ENCODE measurements around the gene NLRC3. TPM values are rescaled to one million over a fixed set of nuclear protein-coding genes. Genes with fewer than 3 reads are reported as not detected.
A peak's percentile ranks its signal among the peaks of the same experiment; 100 is the strongest.
"Not testable (repeated sequence)": the region's sequence is repeated elsewhere in the genome, so short reads cannot be mapped to it uniquely, and the experiment has no call there.

Gene NLRC3
- total RNA-seq, 1 donor from 2014 or later, result 0.12 TPM

- no peak for TF ChIP-seq CTCF (IDR thresholded peaks at IDR 0.05)
- Mint-ChIP-seq H3K4me3 (ENCODE audit: unreplicated experiment) (no peak overlapping the region), H3K9me3 (ENCODE audit: low read depth) (no peaks in the 10 kb centered on the region), H3K27me3 (ENCODE audit: low read depth) (no peaks in the 10 kb centered on the region), H3K36me3 (ENCODE audit: low read depth) (peaks cover 12% of the 10 kb centered on the region), H3K4me1 (ENCODE audit: low read depth) (peaks cover 26% of the 10 kb centered on the region), H3K27ac (ENCODE audit: unreplicated experiment) (no peak overlapping the region)
- DNase-seq (ENCODE audit: low spot score), result peak; percentile 37
These were observed 73.7 kb downstream of the NLRC3 start for GRCh38 chr16:3503523-3503922.

- DNase-seq (ENCODE audit: low spot score), result peak; percentile 19
- peak overlapping the region; percentile 80 for H3K27ac Mint-ChIP-seq (ENCODE audit: unreplicated experiment)
- no peaks in the 10 kb centered on the region for H3K9me3 Mint-ChIP-seq (ENCODE audit: low read depth)
- peak overlapping the region; percentile 92 for H3K4me3 Mint-ChIP-seq (ENCODE audit: unreplicated experiment)
- no peaks in the 10 kb centered on the region for H3K27me3 Mint-ChIP-seq (ENCODE audit: low read depth)
- H3K36me3 Mint-ChIP-seq (ENCODE audit: low read depth), result peaks cover 5% of the 10 kb centered on the region
- peaks cover 26% of the 10 kb centered on the region for H3K4me1 Mint-ChIP-seq (ENCODE audit: low read depth)
- no peak for TF ChIP-seq CTCF (IDR thresholded peaks at IDR 0.05)
These were observed 75.3 kb downstream of the NLRC3 start for GRCh38 chr16:3501783-3502400.

- not testable (repeated sequence) for H3K36me3 Mint-ChIP-seq (ENCODE audit: low read depth); H3K9me3 Mint-ChIP-seq (ENCODE audit: low read depth); H3K27me3 Mint-ChIP-seq (ENCODE audit: low read depth)
- peak; percentile 35 for DNase-seq (ENCODE audit: low spot score)
- peaks cover 26% of the 10 kb centered on the region for H3K4me1 Mint-ChIP-seq (ENCODE audit: low read depth)
- H3K4me3 Mint-ChIP-seq (ENCODE audit: unreplicated experiment), result peak overlapping the region; percentile 92
- peak overlapping the region; percentile 80 for H3K27ac Mint-ChIP-seq (ENCODE audit: unreplicated experiment)
These were observed 75.8 kb downstream of the NLRC3 start for GRCh38 chr16:3501412-3501761.

GRCh38 chr16:3498988-3499387 lies 78.2 kb downstream of the NLRC3 start:
- no peak overlapping the region for H3K27ac Mint-ChIP-seq (ENCODE audit: unreplicated experiment)
- H3K4me1 Mint-ChIP-seq (ENCODE audit: low read depth), result peaks cover 26% of the 10 kb centered on the region
- DNase-seq (ENCODE audit: low spot score), result no peak
- TF ChIP-seq CTCF (IDR thresholded peaks at IDR 0.05), result no peak
- H3K27me3 Mint-ChIP-seq (ENCODE audit: low read depth), result no peaks in the 10 kb centered on the region
- no peaks in the 10 kb centered on the region for H3K36me3 Mint-ChIP-seq (ENCODE audit: low read depth)
- H3K9me3 Mint-ChIP-seq (ENCODE audit: low read depth), result no peaks in the 10 kb centered on the region
- no peak overlapping the region for H3K4me3 Mint-ChIP-seq (ENCODE audit: unreplicated experiment)

GRCh38 chr16:3497771-3498170 lies 79.4 kb downstream of the NLRC3 start:
- H3K4me1 Mint-ChIP-seq (ENCODE audit: low read depth), result peaks cover 22% of the 10 kb centered on the region
- H3K4me3 Mint-ChIP-seq (ENCODE audit: unreplicated experiment), result no peak overlapping the region
- H3K27me3 Mint-ChIP-seq (ENCODE audit: low read depth), result no peaks in the 10 kb centered on the region
- H3K9me3 Mint-ChIP-seq (ENCODE audit: low read depth), result no peaks in the 10 kb centered on the region
- H3K36me3 Mint-ChIP-seq (ENCODE audit: low read depth), result no peaks in the 10 kb centered on the region
- no peak for TF ChIP-seq CTCF (IDR thresholded peaks at IDR 0.05)
- no peak overlapping the region for H3K27ac Mint-ChIP-seq (ENCODE audit: unreplicated experiment)
- no peak for DNase-seq (ENCODE audit: low spot score)

- no peak for TF ChIP-seq CTCF (IDR thresholded peaks at IDR 0.05)
- no peak overlapping the region for H3K4me3 Mint-ChIP-seq (ENCODE audit: unreplicated experiment)
- H3K36me3 Mint-ChIP-seq (ENCODE audit: low read depth), result no peaks in the 10 kb centered on the region
- H3K9me3 Mint-ChIP-seq (ENCODE audit: low read depth), result no peaks in the 10 kb centered on the region
- no peak overlapping the region for H3K27ac Mint-ChIP-seq (ENCODE audit: unreplicated experiment)
- DNase-seq (ENCODE audit: low spot score), result no peak
- peaks cover 9% of the 10 kb centered on the region for H3K4me1 Mint-ChIP-seq (ENCODE audit: low read depth)
- H3K27me3 Mint-ChIP-seq (ENCODE audit: low read depth), result no peaks in the 10 kb centered on the region
These were observed 80.8 kb downstream of the NLRC3 start for GRCh38 chr16:3496386-3496785.
